HEK293T (cell line): ENCODE results near the gene PACC1.
"Not testable (repeated sequence)": the region's sequence is repeated elsewhere in the genome, so short reads cannot be mapped to it uniquely, and the experiment has no call there.

ENCODE experiments used
- ELF4 ChIP-seq: fragments of 450-650 bp; IDR thresholded peaks from 2 replicates; pipeline ENCODE4 v1.6.1; 2017; ENCODE audit warnings: antibody characterized with exemption
- FOXA1 ChIP-seq: fragments of 450-650 bp; IDR thresholded peaks from 2 replicates; pipeline ENCODE4 v1.6.1; 2016; ENCODE audit warnings: mild to moderate bottlenecking
- FOXM1 ChIP-seq: fragments of 450-650 bp; IDR thresholded peaks from 2 replicates; pipeline ENCODE4 v1.6.1; 2017; ENCODE audit warnings: mild to moderate bottlenecking, borderline replicate concordance
- HDGF ChIP-seq: fragments of 450-650 bp; IDR thresholded peaks from 2 replicates; pipeline ENCODE4 v1.6.1; 2017; ENCODE audit warnings: antibody characterized with exemption, borderline replicate concordance
- SUZ12 ChIP-seq: fragments of 450-650 bp; IDR thresholded peaks from 2 replicates; pipeline ENCODE4 v1.6.1; 2016; ENCODE audit warnings: mild to moderate bottlenecking
- TARDBP ChIP-seq: fragments of 450-650 bp; IDR thresholded peaks from 2 replicates; pipeline ENCODE4 v1.6.1; 2016

GRCh38 chr1:212321031-212321430, 93.7 kb downstream of the PACC1 start:
- not testable (repeated sequence) for TF ChIP-seq FOXA1, ELF4, FOXM1, HDGF, SUZ12, TARDBP
